ENCODE results near the gene NALCN. TPM values are rescaled to one million over a fixed set of nuclear protein-coding genes. Genes with fewer than 3 reads are reported as not detected.

NALCN gene
- total RNA-seq, 1 donor from 2014 or later: not detected

DNA sequence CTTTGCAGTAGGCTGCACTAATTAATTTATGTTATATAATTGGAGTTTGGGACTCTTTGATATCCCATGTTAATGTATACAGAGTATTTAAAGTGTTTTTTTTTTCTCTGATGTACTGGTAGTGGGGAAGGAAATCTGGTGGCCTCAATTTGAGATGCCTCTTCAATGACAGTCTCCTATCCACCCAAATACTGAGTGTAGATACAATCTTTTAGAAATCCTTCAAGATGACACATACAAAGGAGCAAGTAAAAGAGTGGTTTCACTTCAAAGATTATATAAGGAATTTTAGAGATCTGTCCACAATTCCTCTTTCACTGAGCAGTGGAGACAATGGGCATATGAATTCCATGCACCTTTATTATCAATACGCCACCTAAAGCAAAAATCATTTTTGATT lies 15.1 kb downstream of the NALCN start:
- intact Hi-C loops (cut with micrococcal nuclease): no loop called here

DNA sequence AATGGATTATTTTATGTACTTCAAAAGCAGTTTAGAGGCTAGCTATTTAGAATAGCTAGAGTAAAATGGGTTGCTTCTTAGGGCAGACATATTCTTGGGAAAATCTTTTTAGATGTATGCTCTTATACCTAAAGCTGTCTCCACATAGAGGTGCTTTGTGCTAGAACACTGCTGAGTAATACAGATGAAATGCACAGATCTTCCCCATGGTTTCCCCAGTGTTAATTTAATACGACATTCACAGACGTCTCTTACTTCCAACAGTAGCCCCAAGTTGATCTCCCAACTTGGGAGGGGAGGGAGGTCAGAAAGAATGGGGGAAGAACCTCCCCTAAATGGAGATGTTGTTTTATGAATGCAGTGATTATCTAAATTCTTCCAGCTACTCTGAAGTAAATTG lies 16.9 kb downstream of the NALCN start:
- no peaks in the 10 kb centered on the region for H3K36me3 Mint-ChIP-seq (ENCODE audit: low read depth)
- intact Hi-C loops (cut with micrococcal nuclease): no loop called here
- no peak for DNase-seq (ENCODE audit: low spot score)

More for the DNA sequence above, 15.1 kb downstream of the NALCN start:
- Mint-ChIP-seq H3K9me3 (no peaks in the 10 kb centered on the region), H3K27ac (no peak overlapping the region), H3K4me3 (no peak overlapping the region), H3K4me1 (ENCODE audit: low read depth) (no peaks in the 10 kb centered on the region), H3K27me3 (ENCODE audit: insufficient read depth) (peaks cover 2% of the 10 kb centered on the region), H3K36me3 (ENCODE audit: low read depth) (no peaks in the 10 kb centered on the region)
- DNase-seq (ENCODE audit: low spot score): no peak

DNA sequence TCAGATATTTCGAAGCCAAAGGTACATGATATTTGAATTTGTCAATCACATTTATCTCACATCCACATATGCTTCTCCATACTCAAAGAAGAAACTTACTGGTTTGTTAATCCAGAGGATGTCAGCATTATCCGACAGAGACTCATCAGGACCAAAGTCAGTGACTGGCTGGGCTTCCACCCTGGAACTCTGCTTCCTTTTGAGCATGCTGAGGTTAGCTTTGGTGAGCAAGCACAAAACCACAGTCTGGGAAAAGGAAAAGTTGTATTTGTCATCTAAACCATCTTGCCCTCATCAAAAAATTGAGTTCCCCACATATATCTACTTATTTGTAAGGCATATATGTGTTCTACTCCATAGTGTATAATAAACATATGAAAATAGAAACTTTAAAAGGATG lies 17.4 kb downstream of the NALCN start:
- Mint-ChIP-seq H3K4me1 (ENCODE audit: low read depth) (no peaks in the 10 kb centered on the region), H3K27ac (no peak overlapping the region), H3K27me3 (ENCODE audit: insufficient read depth) (peaks cover 2% of the 10 kb centered on the region)

More for the DNA sequence above, 16.9 kb downstream of the NALCN start:
- H3K4me1 Mint-ChIP-seq (ENCODE audit: low read depth): no peaks in the 10 kb centered on the region
- H3K27ac Mint-ChIP-seq: no peak overlapping the region
- no peaks in the 10 kb centered on the region for H3K9me3 Mint-ChIP-seq
- no peak overlapping the region for H3K4me3 Mint-ChIP-seq
- H3K27me3 Mint-ChIP-seq (ENCODE audit: insufficient read depth): peaks cover 2% of the 10 kb centered on the region

GRCh38 chr13:101398191-101398590 lies 18.1 kb downstream of the NALCN start:
- Mint-ChIP-seq H3K27me3 (ENCODE audit: insufficient read depth) (no peaks in the 10 kb centered on the region), H3K9me3 (no peaks in the 10 kb centered on the region), H3K36me3 (ENCODE audit: low read depth) (no peaks in the 10 kb centered on the region), H3K4me1 (ENCODE audit: low read depth) (no peaks in the 10 kb centered on the region), H3K4me3 (no peak overlapping the region), H3K27ac (no peak overlapping the region)
- intact Hi-C loops (cut with micrococcal nuclease): no loop called here
- no peak for DNase-seq (ENCODE audit: low spot score)

More for the DNA sequence above, 17.4 kb downstream of the NALCN start:
- intact Hi-C loops (cut with micrococcal nuclease): no loop called here
- Mint-ChIP-seq H3K9me3 (no peaks in the 10 kb centered on the region), H3K4me3 (no peak overlapping the region), H3K36me3 (ENCODE audit: low read depth) (no peaks in the 10 kb centered on the region)
- no peak for DNase-seq (ENCODE audit: low spot score)

DNA sequence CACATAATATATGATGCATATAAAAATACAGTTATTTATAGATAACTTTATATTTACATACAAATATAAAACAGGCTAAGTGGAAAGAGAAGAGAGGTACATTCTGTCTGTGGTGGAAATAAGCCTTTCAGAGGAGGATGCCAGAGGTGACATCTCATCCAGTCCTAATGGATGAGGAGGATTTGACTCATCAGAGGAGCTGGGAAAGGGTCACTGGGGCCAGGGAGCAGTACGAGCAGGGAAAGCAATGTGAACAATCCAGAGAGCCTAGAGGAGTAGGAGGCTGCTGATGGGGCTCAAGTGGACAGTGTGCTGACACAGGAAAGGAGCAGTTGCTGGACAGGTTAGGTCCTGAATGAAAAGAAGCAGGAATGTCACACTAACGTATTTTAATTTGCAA lies 18.6 kb downstream of the NALCN start:
- Mint-ChIP-seq H3K4me1 (ENCODE audit: low read depth) (no peaks in the 10 kb centered on the region), H3K4me3 (no peak overlapping the region), H3K27me3 (ENCODE audit: insufficient read depth) (no peaks in the 10 kb centered on the region), H3K27ac (no peak overlapping the region), H3K36me3 (ENCODE audit: low read depth) (no peaks in the 10 kb centered on the region), H3K9me3 (no peaks in the 10 kb centered on the region)
- intact Hi-C loops (cut with micrococcal nuclease): no loop called here
- no peak for DNase-seq (ENCODE audit: low spot score)

GRCh38 chr13:101394605-101395004 lies 21.7 kb downstream of the NALCN start:
- H3K36me3 Mint-ChIP-seq (ENCODE audit: low read depth): no peaks in the 10 kb centered on the region
- DNase-seq (ENCODE audit: low spot score): no peak
- peaks cover 6% of the 10 kb centered on the region for H3K4me1 Mint-ChIP-seq (ENCODE audit: low read depth)
- no peak overlapping the region for H3K4me3 Mint-ChIP-seq
- no peaks in the 10 kb centered on the region for H3K9me3 Mint-ChIP-seq
- H3K27me3 Mint-ChIP-seq (ENCODE audit: insufficient read depth): no peaks in the 10 kb centered on the region
- H3K27ac Mint-ChIP-seq: no peak overlapping the region
- intact Hi-C loops (cut with micrococcal nuclease): no loop called here

DNA sequence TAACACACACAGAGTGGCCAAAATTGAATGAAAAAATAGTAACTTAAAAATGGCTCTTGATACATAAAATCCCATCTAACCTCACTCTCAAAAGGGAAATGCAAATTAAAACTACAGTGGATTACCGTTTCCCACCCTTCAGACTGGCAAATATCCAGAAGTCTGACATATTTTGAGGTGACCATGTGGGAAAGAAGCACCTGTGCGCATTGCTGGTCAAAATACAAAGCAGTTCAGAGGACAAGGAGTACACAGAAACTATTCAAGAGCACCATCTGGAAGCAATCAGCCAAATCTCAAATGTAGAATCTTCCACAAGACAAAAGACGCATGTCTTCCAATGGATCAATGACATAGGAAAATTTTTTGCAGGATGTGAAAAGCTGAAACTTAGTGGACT lies 23.2 kb downstream of the NALCN start:
- peaks cover 6% of the 10 kb centered on the region for H3K4me1 Mint-ChIP-seq (ENCODE audit: low read depth)
- H3K27me3 Mint-ChIP-seq (ENCODE audit: insufficient read depth): no peaks in the 10 kb centered on the region
- no peak for DNase-seq (ENCODE audit: low spot score)
- H3K27ac Mint-ChIP-seq: no peak overlapping the region
- intact Hi-C loops (cut with micrococcal nuclease): no loop called here
- H3K4me3 Mint-ChIP-seq: no peak overlapping the region
- H3K36me3 Mint-ChIP-seq (ENCODE audit: low read depth): no peaks in the 10 kb centered on the region
- H3K9me3 Mint-ChIP-seq: no peaks in the 10 kb centered on the region

DNA sequence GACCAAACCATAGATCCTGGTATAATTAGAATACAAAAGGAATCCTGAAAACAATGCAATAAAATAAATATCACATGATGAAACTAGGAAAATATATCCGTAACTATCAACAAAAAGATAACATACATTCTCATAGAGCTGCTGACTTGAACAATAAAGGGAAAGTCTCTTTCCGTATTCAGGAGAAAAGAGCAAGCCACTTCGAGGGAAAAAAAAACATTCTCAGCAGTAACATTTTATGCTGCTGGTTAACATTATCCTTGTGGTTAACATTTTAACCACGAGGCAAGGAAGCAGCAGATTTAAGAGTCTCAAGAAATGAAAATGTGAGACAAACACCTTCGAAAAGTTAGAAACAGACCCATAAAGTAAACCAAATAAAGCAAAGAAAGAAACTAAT lies 25.8 kb downstream of the NALCN start:
- H3K4me3 Mint-ChIP-seq: no peak overlapping the region
- no peak for DNase-seq (ENCODE audit: low spot score)
- H3K27me3 Mint-ChIP-seq (ENCODE audit: insufficient read depth): no peaks in the 10 kb centered on the region
- no peak overlapping the region for H3K27ac Mint-ChIP-seq
- H3K36me3 Mint-ChIP-seq (ENCODE audit: low read depth): no peaks in the 10 kb centered on the region
- intact Hi-C loops (cut with micrococcal nuclease): no loop called here
- no peaks in the 10 kb centered on the region for H3K9me3 Mint-ChIP-seq
- H3K4me1 Mint-ChIP-seq (ENCODE audit: low read depth): peaks cover 6% of the 10 kb centered on the region

DNA sequence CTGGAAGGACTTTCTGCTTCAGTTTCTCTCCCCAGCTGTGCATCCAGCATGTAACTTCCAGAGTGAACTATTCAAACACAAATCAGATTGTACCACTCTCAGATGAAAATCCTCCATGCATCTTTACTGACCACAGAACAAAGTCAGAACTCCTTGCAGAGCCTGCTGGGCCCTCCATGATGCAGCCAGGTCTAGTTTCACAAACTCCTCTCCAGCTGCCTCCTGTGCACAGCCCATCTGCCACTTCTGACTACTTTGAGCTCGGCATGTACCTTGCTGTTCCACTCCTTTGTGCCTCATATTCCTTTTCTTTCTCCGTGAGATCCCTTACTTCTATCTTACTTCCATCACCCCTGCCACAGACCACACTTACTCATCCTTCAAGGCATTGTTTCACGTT lies 31.4 kb downstream of the NALCN start:
- Mint-ChIP-seq H3K4me3 (no peak overlapping the region), H3K4me1 (ENCODE audit: low read depth) (no peaks in the 10 kb centered on the region), H3K27ac (no peak overlapping the region), H3K27me3 (ENCODE audit: insufficient read depth) (no peaks in the 10 kb centered on the region), H3K36me3 (ENCODE audit: low read depth) (no peaks in the 10 kb centered on the region), H3K9me3 (no peaks in the 10 kb centered on the region)
- intact Hi-C loops (cut with micrococcal nuclease): no loop called here
- no peak for DNase-seq (ENCODE audit: low spot score)

DNA sequence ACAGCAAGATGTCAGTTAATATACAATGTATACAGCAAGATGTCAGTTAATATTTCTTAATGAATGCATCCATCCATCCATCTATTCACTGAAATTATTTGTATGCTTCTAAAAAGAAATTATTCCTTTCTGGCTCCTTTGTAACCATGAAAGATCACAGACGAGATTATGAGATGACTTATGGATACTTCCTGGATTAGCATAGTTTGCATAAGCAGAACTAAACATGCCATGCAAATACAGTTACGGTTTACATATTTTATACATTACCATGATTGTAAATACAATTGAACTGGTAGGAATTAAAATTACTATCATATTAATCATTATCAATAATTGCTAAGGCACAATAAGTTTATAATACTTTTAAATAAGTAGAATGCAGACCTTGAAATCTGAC lies 32.7 kb downstream of the NALCN start:
- H3K9me3 Mint-ChIP-seq: no peaks in the 10 kb centered on the region
- no peaks in the 10 kb centered on the region for H3K4me1 Mint-ChIP-seq (ENCODE audit: low read depth)
- no peak overlapping the region for H3K4me3 Mint-ChIP-seq
- no peak overlapping the region for H3K27ac Mint-ChIP-seq
- H3K27me3 Mint-ChIP-seq (ENCODE audit: insufficient read depth): no peaks in the 10 kb centered on the region
- no peak for DNase-seq (ENCODE audit: low spot score)
- H3K36me3 Mint-ChIP-seq (ENCODE audit: low read depth): no peaks in the 10 kb centered on the region
- intact Hi-C loops (cut with micrococcal nuclease): no loop called here

DNA sequence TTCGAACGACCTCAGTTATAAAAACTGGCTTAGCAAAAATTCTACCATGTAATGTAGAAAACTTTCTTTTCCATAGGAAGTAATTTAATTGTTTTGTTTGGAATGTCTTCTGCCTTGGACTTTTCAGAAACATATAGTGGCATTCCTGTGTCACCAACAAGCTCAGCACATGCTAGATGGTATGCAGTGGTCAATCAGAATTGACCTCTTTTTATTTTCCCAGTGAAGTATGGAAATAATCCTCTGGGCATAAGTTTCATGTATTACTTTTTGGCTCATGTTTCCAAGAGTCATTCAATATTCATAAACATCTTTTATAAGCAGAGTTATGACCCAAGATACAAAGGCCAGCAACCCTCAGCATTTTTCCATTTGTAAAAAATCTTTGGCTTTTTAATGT lies 33.6 kb downstream of the NALCN start:
- no peaks in the 10 kb centered on the region for H3K9me3 Mint-ChIP-seq
- no peaks in the 10 kb centered on the region for H3K27me3 Mint-ChIP-seq (ENCODE audit: insufficient read depth)
- no peaks in the 10 kb centered on the region for H3K4me1 Mint-ChIP-seq (ENCODE audit: low read depth)
- no peak overlapping the region for H3K4me3 Mint-ChIP-seq
- no peak for DNase-seq (ENCODE audit: low spot score)
- H3K36me3 Mint-ChIP-seq (ENCODE audit: low read depth): no peaks in the 10 kb centered on the region
- H3K27ac Mint-ChIP-seq: no peak overlapping the region
- intact Hi-C loops (cut with micrococcal nuclease): no loop called here

- H3K27me3 Mint-ChIP-seq (ENCODE audit: insufficient read depth): no peaks in the 10 kb centered on the region
- no peak for DNase-seq (ENCODE audit: low spot score)
Measured at GRCh38 chr13:101382086-101382485, 34.2 kb downstream of the NALCN start.

GRCh38 chr13:101360525-101360924 lies 55.8 kb downstream of the NALCN start:
- intact Hi-C loops (cut with micrococcal nuclease): no loop called here
- Mint-ChIP-seq H3K4me1 (ENCODE audit: low read depth) (no peaks in the 10 kb centered on the region), H3K27me3 (ENCODE audit: insufficient read depth) (no peaks in the 10 kb centered on the region), H3K4me3 (no peak overlapping the region), H3K27ac (no peak overlapping the region), H3K9me3 (peaks cover 4% of the 10 kb centered on the region), H3K36me3 (ENCODE audit: low read depth) (no peaks in the 10 kb centered on the region)
- no peak for DNase-seq (ENCODE audit: low spot score)

More at GRCh38 chr13:101382086-101382485, 34.2 kb downstream of the NALCN start:
- H3K4me3 Mint-ChIP-seq: no peak overlapping the region
- no peaks in the 10 kb centered on the region for H3K4me1 Mint-ChIP-seq (ENCODE audit: low read depth)
- intact Hi-C loops (cut with micrococcal nuclease): no loop called here
- H3K36me3 Mint-ChIP-seq (ENCODE audit: low read depth): no peaks in the 10 kb centered on the region
- H3K9me3 Mint-ChIP-seq: no peaks in the 10 kb centered on the region
- no peak overlapping the region for H3K27ac Mint-ChIP-seq

DNA sequence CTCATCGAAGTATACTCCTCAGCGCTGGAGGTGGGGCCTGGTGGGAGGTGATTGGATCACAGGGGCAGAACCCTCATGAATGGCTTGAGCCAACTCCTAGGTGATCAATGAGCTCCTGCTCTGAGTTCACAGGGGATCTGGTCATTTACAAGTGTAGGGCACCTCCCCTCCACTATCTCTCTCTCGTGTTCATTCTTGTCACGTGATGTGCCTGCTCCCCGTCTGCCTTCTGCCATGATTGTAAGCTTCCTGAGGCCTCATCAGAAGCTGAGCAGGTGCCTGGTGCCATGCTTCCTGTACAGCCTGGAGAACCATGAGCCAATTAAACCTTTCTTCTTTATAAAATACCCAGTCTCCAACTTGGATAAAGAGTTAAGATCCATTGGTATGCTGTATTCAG lies 61.4 kb downstream of the NALCN start:
- no peaks in the 10 kb centered on the region for H3K4me1 Mint-ChIP-seq (ENCODE audit: low read depth)
- H3K27me3 Mint-ChIP-seq (ENCODE audit: insufficient read depth): no peaks in the 10 kb centered on the region
- H3K36me3 Mint-ChIP-seq (ENCODE audit: low read depth): no peaks in the 10 kb centered on the region
- no peak overlapping the region for H3K4me3 Mint-ChIP-seq
- H3K27ac Mint-ChIP-seq: no peak overlapping the region
- DNase-seq (ENCODE audit: low spot score): no peak
- intact Hi-C loops (cut with micrococcal nuclease): no loop called here
- H3K9me3 Mint-ChIP-seq: peaks cover 4% of the 10 kb centered on the region

All from activated T-helper 1 cell treated with anti-CD3 and anti-CD28 coated beads, Interleukin-12 subunit alpha, Interleukin-12 subunit beta, Interleukin-2, Interleukin-4 antibody, amounts not matched to agents 30 ng/mL and 10 ng/mL and 1 ng/mL, durations not matched to agents 14 hours and 24 hours and 36 hours (primary cell).